Nucleus accumbens (tissue), 56 donors: Measurements from ENCODE around the gene PRDM16.
A peak's percentile ranks its signal among the peaks of the same experiment; 100 is the strongest.

Experiments used
- DNase-seq, 56 donors: peaks; one replicate each; lab custom pipeline; 2025; lab: John Stamatoyannopoulos, UW

Gene PRDM16

DNA sequence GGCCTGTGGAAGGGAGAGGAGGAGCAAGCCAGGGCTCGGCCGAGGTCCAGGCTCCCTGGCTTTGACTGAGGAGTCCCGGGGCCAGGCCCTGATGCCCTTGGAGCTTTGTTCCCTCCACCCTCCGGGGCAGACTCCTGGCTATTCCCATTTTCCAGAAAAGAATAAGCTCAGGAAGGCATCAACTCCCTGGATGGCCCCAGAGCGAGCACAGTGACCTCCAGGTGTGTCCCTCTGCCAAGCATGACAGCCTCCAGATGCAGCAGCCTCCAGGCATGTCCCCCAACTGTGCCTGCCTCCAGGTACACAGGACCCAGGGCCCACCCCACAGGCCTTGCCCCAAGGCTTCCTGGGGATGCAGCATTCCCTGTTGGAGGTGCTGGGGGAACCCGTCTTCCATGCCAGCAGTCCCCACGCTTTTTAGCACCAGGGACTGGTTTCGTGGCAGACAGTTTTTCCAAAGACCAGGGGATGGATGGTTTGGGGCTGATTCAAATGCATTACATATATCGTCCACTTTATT lies 369.7 kb downstream of the PRDM16 start:
- DNase-seq = no peak

DNA sequence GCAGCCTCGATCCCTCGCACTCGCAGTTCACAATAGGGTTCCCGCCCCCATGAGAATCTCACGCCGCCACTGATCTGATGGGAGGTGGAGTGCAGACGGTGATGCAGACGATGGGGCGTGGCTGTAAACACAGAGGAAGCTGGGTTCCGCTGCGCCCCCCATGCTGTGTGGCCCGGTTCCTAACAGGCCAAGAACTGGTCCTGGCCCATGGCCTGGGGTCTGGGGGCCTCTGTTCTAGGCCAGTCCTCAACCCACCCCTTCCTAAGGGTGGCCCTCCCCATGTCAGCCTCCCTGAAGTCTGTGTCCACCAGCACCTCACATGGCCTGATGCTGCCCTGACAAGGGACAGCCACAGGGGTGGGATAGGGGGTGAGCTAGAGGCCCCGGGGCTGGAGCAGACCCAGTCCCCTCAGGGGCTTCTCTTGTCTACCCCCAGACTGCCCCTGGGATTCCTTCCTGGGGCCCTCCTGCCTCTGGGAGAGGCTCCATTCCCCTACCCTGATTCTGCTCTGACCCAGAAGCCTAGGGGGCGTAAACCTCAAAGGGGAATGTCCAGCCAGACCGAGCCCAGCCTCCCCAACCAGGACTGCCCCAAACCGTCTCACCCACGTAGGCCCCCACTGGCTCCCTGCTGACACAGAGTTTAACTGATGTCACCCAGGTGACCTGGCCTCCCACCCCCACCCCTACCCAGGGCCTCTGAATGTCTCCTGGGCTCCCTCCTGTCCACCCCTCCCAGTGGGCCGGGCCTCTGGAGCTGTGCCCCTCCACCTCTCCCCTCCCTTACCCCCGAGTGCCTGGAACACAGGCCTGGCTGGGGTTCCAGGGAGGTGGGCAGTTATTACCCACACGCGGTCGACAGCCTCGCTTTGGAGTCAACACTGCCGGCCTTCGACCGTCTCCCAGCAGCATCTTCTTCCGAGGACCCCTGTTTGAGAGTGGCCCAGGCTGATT lies 370.6 kb downstream of the PRDM16 start:
- no peak for DNase-seq

DNA sequence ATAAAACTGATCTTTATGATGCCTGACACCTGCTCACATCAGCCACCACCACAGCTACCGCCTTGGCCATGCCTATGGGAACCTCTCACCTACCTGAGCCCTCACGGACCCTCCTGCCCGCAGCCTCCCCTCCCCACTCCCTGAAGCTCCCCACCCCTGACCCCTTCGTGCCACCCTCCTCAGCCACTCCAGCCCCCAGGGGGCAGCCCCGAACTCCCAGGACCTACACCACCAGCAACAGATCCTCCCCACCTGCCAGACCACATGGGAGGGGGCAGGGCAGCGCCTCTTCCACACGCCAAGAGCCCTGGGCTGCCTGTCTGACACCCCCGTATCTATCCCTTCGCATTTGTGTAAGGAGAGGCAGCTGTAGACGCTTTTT lies 371.3 kb downstream of the PRDM16 start:
- DNase-seq = no peak

DNA sequence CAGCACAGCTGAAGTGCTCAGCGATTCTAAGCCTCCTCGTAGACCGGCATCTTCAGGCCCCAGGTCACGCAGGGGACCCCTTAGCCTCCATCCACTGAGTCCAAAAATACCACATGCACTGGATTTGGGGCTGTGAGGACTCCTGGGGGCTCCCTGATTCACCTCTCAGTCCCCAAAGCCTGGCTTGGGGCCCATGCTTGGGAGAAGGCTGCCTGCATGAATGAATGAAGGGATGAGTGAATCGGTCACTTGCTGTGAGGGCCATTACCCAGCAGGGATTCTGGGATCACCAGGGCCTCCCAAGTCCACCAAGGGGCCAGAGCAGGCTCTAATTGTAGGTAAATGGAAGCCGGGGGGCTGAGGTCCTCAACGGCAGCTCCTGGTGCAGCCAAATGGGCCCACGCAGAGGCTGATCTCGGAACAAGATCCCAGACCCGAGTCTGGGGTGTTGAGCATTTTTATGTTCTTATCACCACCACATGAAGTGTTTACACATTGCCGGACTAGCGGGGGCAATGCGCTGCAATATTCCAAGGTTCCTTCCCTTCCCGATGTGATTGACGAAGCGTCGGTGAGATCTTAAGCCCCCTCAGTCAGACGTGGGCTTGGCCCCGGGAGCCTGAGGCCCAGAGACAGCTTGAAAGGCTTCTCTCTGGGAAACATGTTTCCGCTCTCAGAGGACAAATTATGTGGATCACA lies 371.9 kb downstream of the PRDM16 start:
- DNase-seq = peak in 3 of 56 donors; percentile 29 to 56 (median 48)

DNA sequence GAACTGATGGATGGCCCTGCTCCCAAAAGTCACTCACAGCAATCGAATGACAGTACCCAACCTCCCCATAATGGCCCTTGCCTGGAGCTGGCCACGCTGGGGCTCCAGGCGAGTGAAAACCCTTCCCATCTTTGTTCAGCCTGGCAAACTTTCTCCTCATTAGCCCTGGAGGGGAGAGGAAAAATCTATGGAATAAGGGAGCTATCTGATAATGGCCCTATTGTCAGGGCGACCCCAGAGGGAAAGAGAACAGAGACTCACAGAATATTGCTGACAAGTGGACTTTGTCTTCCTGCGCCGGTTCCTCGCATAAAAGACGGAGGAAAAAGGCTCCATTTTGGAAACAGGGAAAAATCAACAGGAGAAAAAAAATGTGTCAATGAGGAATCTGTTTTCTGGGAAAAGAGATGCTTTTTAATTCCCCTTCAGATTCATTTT lies 372.4 kb downstream of the PRDM16 start:
- DNase-seq = peak in 37 of 56 donors; percentile 14 to 82 (median 52)

DNA sequence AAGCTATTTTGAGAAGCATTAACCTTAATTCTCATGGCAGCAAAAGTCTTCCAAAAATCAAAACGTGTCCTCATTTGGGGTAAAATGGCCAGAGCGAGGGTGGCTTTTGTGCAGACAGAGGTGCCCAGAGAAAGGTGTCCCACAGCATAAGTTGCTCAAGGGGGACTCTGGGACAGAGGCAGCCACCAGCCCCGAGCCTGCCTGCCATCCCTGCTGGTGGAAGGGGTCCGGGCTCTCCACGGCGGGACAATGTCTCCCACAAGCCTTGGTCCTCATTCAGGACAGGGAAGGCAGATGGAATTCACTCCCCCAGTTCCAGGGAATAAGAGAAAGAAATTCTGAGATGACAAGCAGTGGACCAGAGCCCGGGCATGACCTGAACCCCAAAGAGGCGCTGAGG lies 372.9 kb downstream of the PRDM16 start:
- DNase-seq = peak in 5 of 56 donors; percentile 17 to 36 (median 31)

DNA sequence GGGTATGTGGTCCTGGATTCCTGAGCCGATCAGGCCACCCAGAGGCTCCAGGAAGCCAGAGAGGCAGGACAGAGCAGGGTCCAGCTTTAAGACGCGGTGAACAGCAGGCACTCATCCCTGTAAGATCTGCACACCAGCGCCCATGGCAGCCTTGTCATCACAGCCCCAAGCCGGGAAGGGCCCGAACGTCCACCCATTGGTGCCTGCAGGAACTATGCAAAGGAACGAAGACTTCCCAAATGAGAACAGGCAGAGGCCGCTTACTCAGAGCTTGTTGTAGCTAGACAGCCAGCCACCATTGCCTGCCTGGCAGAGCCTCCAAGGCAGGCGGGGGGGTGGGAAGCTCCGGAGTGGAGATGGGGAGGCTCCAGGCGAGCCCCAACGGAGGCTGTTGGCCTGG lies 373.3 kb downstream of the PRDM16 start:
- DNase-seq = peak in 5 of 56 donors; percentile 12 to 41 (median 32)

DNA sequence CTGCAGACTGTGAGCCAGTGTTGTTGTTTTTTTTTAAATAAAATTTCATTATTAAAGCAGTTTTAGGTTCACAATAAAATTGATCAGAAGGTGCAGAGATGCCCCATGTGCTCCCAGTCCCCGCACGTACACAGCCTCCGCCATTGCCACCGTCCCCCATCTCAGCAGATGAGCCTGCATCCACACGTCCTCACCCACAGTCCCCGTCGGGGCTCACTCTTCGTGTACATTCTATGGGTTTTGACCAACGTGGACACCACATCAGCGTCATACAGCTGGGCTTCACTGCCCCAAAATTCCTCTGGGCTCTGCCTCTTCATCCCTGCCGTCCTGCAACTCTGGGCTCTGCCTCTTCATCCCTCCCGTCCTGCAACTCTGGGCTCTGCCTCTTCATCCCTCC lies 373.9 kb downstream of the PRDM16 start:
- DNase-seq = no peak

DNA sequence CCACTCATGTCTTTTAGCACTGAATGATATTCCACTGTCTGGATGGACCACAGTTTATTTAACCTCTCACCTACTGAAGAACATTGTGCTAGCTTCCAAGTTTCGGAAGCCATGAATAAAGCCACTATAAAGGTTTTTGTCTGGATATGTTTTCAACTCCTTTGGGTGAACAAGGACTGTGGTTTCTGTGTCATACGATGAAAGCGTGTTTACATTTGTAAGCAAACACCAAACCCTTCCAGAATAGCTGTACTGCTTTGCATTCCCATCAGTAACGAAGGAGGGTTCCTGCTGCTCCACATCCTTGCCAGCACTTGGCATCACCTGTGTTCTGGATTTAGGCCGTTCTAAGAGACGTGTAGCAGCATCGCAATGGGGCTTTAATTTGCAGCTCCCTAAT lies 374.8 kb downstream of the PRDM16 start:
- peak in 6 of 56 donors; percentile 20 to 65 (median 36) for DNase-seq

DNA sequence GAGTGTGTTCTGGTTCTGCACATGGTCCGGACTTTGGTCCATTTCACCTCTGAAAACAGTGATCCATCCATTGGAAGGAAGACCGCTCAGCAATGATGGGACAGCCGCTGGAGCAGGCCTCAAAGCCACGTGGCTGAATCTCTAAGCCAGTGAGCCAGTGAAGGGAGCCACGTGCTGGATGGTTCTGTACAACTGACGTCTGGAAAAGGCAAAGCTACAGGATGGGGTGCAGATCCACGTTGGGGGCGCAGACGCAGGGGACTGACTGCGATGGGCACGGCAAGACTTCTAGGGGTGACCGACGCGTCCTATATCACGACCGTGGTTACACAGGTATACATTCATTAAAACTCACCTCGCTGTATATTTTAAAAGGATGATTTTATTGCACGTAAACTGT lies 375.3 kb downstream of the PRDM16 start:
- DNase-seq = no peak

DNA sequence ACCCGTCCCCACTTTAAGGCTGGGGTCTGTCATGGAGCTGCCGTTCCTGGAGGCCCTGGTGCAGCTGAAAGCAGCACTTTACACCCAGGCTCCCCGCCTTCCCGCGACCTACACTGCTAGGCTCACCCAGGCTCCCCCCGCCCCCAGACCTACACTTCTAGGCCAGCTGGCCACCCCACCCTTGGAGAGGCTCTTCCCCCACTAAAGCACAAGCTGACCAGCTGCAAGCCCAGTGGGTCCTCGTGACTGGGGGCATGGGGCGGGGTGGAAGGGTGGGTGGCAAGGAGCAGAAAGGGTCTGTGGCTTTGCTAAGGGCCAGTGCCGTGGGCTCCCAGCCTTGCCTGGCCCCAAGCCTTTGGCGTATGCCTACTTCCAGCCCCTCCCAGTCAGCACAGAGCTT lies 375.7 kb downstream of the PRDM16 start:
- peak in 23 of 56 donors; percentile 13 to 66 (median 39) for DNase-seq

DNA sequence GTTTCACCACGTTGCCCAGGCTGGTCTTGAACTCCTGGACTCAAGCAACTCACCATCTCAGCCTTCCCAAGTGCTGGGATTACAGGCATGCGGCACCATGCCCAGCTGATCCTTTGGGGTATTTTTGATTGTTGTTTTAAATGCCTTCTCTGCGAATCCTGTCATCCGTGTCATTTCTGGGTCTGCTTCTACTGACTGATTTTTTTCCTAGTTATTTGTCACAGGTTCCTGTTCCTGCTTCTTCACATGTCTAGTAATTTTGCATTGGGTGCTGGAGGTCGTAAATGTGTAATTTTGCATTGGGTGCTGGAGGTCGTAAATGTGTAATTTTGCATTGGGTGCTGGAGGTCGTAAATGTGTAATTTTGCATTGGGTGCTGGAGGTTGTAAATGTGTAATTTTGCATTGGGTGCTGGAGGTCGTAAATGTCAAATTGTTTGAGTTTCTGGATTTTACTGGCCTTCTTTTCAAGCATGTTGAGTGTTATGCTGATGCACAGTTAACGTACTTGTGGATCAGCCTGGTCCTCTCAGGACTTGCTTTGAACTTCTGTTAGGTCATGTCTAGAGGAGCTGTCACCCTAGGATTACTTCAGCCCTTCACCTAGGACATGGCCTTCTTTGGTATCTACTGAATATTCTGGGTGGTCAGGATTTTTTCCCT lies 381.3 kb downstream of the PRDM16 start:
- DNase-seq = no peak

DNA sequence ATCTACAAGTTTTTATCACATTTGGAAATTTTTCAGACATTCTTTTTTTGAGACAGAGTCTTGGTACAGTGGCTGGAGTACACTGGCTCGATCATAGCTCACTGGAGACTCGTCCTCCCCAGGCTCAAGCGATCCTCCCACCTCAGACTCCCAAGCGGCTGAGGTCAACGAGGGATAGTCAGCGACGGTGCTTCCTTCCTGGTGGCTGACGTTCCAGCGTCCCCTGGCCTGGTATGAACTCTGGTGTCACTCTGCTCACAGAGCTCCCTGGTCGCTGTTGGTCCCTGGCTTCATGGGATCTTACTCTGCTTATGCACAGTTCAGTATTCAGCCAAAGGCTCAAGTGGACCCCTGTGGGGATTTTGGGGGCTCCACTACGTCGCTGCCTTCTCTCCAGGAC lies 382.0 kb downstream of the PRDM16 start:
- DNase-seq = no peak

DNA sequence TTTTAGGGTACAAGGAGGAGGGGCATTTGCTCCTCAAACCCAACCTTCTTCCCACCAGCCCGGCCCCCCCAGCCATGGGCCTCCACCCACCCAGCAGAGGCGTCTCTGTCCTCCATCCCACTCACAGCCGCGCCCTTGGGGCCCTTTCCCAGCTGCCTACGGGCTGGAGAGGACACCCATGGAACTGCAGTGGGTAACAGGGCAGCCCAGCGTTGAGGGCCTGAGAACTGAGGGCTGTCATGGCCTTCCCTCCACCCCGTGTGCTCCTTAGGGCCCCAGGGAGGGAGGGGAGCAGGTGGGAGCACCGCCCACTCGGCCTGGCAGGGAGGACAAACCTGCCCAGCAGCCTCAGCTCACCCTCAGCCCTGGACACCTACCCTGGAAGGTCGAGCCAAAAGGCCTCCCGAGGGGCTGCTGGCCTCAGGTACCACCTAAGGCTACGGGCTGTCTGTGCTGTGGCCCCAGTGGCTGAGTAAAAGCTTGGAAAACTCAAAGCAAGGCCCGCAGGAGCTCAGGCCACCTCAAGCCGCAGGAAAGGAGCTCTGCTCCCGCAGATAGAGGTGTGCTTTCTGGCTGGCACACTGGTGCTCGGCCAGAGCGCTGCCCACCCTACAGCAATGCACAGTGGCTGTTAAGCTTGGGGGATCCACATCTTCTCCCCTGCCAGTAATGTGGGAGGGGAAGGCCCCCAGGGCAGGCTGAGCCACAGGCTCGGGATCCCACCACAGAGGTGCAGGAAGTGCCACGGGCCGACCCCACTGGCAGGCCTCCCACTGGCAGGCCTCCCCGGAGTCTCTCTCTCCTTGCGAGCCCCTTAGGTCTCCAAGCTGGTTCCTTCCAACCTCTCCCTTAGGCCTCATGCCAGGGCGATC lies 383.2 kb downstream of the PRDM16 start:
- DNase-seq = no peak

DNA sequence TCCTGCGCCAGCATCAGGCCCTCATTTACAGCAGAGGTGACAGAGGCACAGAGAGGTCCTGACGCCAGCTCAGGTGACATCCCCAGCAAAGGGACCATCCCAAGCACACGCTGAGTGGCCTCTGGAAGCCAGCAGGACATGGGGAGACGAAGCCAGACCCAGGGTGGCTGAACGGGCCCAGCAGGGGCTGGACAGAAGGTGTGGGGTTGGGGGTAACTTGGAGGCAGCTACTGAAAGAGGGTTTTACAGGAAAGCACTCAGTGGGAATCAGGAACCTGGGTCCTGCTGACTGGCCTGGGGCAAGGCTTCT lies 383.8 kb downstream of the PRDM16 start:
- no peak for DNase-seq

DNA sequence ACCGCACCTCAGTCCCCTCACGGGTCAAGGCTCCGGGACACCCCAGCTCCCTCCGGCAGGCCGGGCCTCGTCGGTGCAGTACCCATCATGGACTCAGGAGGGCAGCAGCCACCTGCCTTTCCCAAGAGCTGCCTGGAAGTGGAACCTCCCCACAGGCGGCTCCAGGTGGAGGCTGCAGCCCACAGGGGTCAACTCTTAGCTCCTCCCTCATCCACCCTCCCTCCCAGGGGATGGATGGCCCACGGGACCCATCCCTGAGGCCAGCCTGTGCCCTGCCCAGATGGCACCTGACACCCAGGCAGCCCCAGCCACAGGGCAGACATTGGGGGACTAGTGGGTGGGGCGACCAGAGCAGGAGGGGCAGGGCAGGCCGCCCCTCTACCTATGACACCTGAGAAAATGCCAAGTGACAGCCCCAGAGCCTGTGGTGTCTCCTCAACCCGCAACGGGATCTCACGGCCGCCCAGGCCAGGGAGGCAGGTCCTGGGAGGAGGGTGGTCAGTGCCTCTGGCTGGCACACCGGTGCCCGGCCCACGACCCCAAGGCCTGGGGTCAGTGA lies 384.3 kb downstream of the PRDM16 start:
- DNase-seq = peak in 48 of 56 donors; percentile 24 to 84 (median 54)

DNA sequence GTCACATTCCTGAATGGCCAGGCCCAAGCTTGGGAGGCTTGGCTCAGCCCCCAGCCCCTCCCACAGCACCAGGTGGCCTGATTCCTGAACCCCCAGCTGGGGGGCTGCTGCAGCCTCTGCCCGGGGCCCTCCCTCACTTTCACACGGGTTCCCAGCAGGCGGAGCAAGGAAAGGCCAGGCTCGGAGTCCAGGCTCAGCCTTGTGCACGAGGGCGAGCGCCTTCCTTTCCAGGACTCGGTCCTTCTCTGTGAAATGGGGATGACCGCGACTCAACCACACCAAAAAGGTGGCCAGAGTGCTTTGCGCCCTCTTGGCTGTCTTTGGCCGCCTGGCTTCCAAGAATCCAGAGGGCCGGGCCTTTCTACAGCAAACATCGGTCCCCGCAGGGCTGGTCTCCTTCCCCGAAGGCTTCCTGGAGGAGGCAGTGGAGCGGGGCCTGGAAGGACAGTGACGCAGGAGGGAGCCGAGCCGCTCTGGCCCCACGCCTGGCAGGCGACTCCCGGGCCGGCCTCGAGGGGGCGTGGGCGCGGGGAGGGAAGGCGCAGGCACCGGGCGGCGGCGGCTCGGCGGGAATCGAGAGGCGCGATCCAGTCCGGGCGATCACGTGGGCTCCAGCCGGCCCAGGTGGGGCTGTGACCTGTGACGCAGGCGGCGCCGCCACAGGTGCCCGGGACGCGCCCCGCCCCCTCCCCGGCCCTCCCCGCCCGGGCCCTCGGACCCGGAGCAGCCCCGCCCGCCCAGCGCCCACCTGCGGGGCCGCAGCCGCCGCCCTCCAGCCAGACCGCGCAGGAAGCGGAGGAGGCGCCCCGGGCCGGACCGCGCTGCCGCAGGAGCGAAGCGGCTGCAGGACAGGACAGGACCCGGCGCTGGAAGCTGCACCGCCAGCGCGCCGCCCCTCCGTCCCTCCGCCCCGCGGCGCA lies 385.1 kb downstream of the PRDM16 start, which contains the start of gene ARHGEF16:
ARHGEF16 (plus strand) TSS at position 775 of the 920 bp plus-strand sequence. CDS start 8,420 bp downstream, outside the sequence.
- peak in 3 of 56 donors; percentile 33 to 47 (median 34) for DNase-seq
